HK-2 (cell line): ENCODE results near the gene MAP1LC3B2.

Experiments used
- DNase-seq: peaks from one replicate; pipeline ENCODE4 v3.0.0-alpha.2; 2018; ENCODE audit not compliant: unreplicated experiment

Gene MAP1LC3B2

GRCh38 chr12:116594325-116595038, 35.3 kb downstream of the MAP1LC3B2 start:
- DNase-seq: no peak

- no peak for DNase-seq
Observed at GRCh38 chr12:116595186-116595585, 36.0 kb downstream of the MAP1LC3B2 start.

- DNase-seq: no peak
Observed at GRCh38 chr12:116595672-116596071, 36.5 kb downstream of the MAP1LC3B2 start.

GRCh38 chr12:116597886-116598285, 38.7 kb downstream of the MAP1LC3B2 start:
- no peak for DNase-seq

- DNase-seq: no peak
Observed at GRCh38 chr12:116598311-116599284, 39.4 kb downstream of the MAP1LC3B2 start.

- DNase-seq: peak; percentile 36
Observed at GRCh38 chr12:116599285-116600136, 40.3 kb downstream of the MAP1LC3B2 start.

GRCh38 chr12:116600959-116601918, 42.1 kb downstream of the MAP1LC3B2 start:
- no peak for DNase-seq

- no peak for DNase-seq
Observed at GRCh38 chr12:116601933-116602810, 43.0 kb downstream of the MAP1LC3B2 start.

- DNase-seq: no peak
Observed at GRCh38 chr12:116603546-116604177, 44.5 kb downstream of the MAP1LC3B2 start.

GRCh38 chr12:116604178-116604895, 45.2 kb downstream of the MAP1LC3B2 start:
- no peak for DNase-seq

- DNase-seq: no peak
Observed at GRCh38 chr12:116604951-116605641, 45.9 kb downstream of the MAP1LC3B2 start.

GRCh38 chr12:116606397-116606796, 47.2 kb downstream of the MAP1LC3B2 start:
- DNase-seq: no peak

- DNase-seq: no peak
Observed at GRCh38 chr12:116607039-116607438, 47.9 kb downstream of the MAP1LC3B2 start.

GRCh38 chr12:116609319-116610114, 50.3 kb downstream of the MAP1LC3B2 start:
- no peak for DNase-seq

GRCh38 chr12:116610971-116611541, 51.9 kb downstream of the MAP1LC3B2 start:
- DNase-seq: no peak

- DNase-seq: no peak
Observed at GRCh38 chr12:116612436-116612835, 53.3 kb downstream of the MAP1LC3B2 start.

- DNase-seq: no peak
Observed at GRCh38 chr12:116613256-116613655, 54.1 kb downstream of the MAP1LC3B2 start.
